Measurements from ENCODE around the gene PYCARD. TPM values are rescaled to one million over a fixed set of nuclear protein-coding genes. Genes with fewer than 3 reads are reported as not detected.
"Not testable (repeated sequence)": the region's sequence is repeated elsewhere in the genome, so short reads cannot be mapped to it uniquely, and the experiment has no call there.

PYCARD gene
- 100 to 1,000 TPM in 3 of 4 donors, 10 to 100 TPM in 1; 43.8 to 162 (median 121) TPM for total RNA-seq

GRCh38 chr16:31202414-31203375 lies at the start of gene PYCARD:
TSS of gene PYCARD (minus strand) at chr16:31202760. CDS start at chr16:31202690, 70 bp downstream.
- Histone ChIP-seq H3K4me1 (peaks cover 53% of the 10 kb centered on the region), H3K27ac (peak within 1 kb of the TSS; percentile 77), H3K4me3 (peak within 1 kb of the TSS; percentile 69), H3K27me3 (no peaks in the 10 kb centered on the region), H3K36me3 (no peaks in the 10 kb centered on the region), H3K9me3 (no peaks in the 10 kb centered on the region)
- 1% methylated on average over 56 of the region's 69 CpGs for WGBS
- DNase-seq (ENCODE audit: low spot score in 2 of 2), result peak in 1 of 2 donors; percentile 80
- TF ChIP-seq POLR2A (IDR thresholded peaks at IDR 0.05), result no peak
- TF ChIP-seq POLR2AphosphoS5 (IDR thresholded peaks at IDR 0.05), result no peak
- no peak for TF ChIP-seq EP300 (IDR thresholded peaks at IDR 0.05)
- no peak for TF ChIP-seq CTCF (IDR thresholded peaks at IDR 0.05)

- H3K27me3 ChIP-seq, result no peaks in the 10 kb centered on the region
- 96% methylated on average over 5 of the region's 5 CpGs for WGBS
- H3K9me3 ChIP-seq, result no peaks in the 10 kb centered on the region
Measured at GRCh38 chr16:31251435-31251834, 48.9 kb upstream of the PYCARD start.

GRCh38 chr16:31250782-31251384 lies 48.3 kb upstream of the PYCARD start:
- TF ChIP-seq POLR2AphosphoS5 (IDR thresholded peaks at IDR 0.05) (no peak), POLR2A (IDR thresholded peaks at IDR 0.05) (no peak), EP300 (IDR thresholded peaks at IDR 0.05) (no peak), CTCF (IDR thresholded peaks at IDR 0.05) (no peak)
- peaks cover 24% of the 10 kb centered on the region for H3K4me1 ChIP-seq
- WGBS, result 85% methylated on average over 7 of the region's 7 CpGs
- H3K9me3 ChIP-seq, result no peaks in the 10 kb centered on the region
- H3K27ac ChIP-seq, result no peak overlapping the region
- H3K27me3 ChIP-seq, result no peaks in the 10 kb centered on the region
- no peaks in the 10 kb centered on the region for H3K36me3 ChIP-seq
- DNase-seq (ENCODE audit: low spot score in 2 of 2), result no peak
- no peak overlapping the region for H3K4me3 ChIP-seq

More at GRCh38 chr16:31251435-31251834, 48.9 kb upstream of the PYCARD start:
- H3K4me1 ChIP-seq, result peaks cover 24% of the 10 kb centered on the region
- no peak for DNase-seq (ENCODE audit: low spot score in 2 of 2)
- no peaks in the 10 kb centered on the region for H3K36me3 ChIP-seq
- TF ChIP-seq EP300 (IDR thresholded peaks at IDR 0.05) (no peak), POLR2AphosphoS5 (IDR thresholded peaks at IDR 0.05) (no peak), CTCF (IDR thresholded peaks at IDR 0.05) (no peak), POLR2A (IDR thresholded peaks at IDR 0.05) (no peak)
- no peak overlapping the region for H3K4me3 ChIP-seq
- H3K27ac ChIP-seq, result no peak overlapping the region

- H3K4me3 ChIP-seq, result no peak overlapping the region
- no peak overlapping the region for H3K27ac ChIP-seq
- no peaks in the 10 kb centered on the region for H3K9me3 ChIP-seq
- H3K27me3 ChIP-seq, result no peaks in the 10 kb centered on the region
- DNase-seq (ENCODE audit: low spot score in 2 of 2), result no peak
- peaks cover 16% of the 10 kb centered on the region for H3K4me1 ChIP-seq
- WGBS, result 48% methylated on average over 5 of the region's 5 CpGs
- H3K36me3 ChIP-seq, result no peaks in the 10 kb centered on the region
- no peak for TF ChIP-seq CTCF (IDR thresholded peaks at IDR 0.05)
- no peak for TF ChIP-seq POLR2AphosphoS5 (IDR thresholded peaks at IDR 0.05)
- no peak for TF ChIP-seq EP300 (IDR thresholded peaks at IDR 0.05)
Measured at GRCh38 chr16:31248344-31248743, 45.8 kb upstream of the PYCARD start.

GRCh38 chr16:31246296-31246695 lies 43.7 kb upstream of the PYCARD start:
- Histone ChIP-seq H3K27ac (no peak overlapping the region), H3K4me1 (peaks cover 9% of the 10 kb centered on the region), H3K4me3 (no peak overlapping the region), H3K9me3 (no peaks in the 10 kb centered on the region), H3K27me3 (no peaks in the 10 kb centered on the region), H3K36me3 (no peaks in the 10 kb centered on the region)
- no peak for DNase-seq (ENCODE audit: low spot score in 2 of 2)
- WGBS, result 92% methylated on average over 3 of the region's 3 CpGs
- TF ChIP-seq CTCF (IDR thresholded peaks at IDR 0.05), result no peak

GRCh38 chr16:31245598-31245997 lies 43.0 kb upstream of the PYCARD start:
- not testable (repeated sequence) for H3K9me3 ChIP-seq; H3K4me1 ChIP-seq; H3K27ac ChIP-seq; H3K4me3 ChIP-seq; H3K27me3 ChIP-seq; DNase-seq (ENCODE audit: low spot score in 2 of 2); H3K36me3 ChIP-seq
- 62% methylated on average over 8 of the region's 8 CpGs for WGBS
